Erythroblast (primary cell): ENCODE data around the gene MYL6B.

ENCODE experiments used
- GATA1 ChIP-seq: IDR thresholded peaks from 2 replicates; pipeline ENCODE4 v1.6.1; 2011; ENCODE audit warnings: low read depth, mild to moderate bottlenecking, control low read depth, low read length, moderate library complexity
- POLR2A ChIP-seq: IDR thresholded peaks from 2 replicates; pipeline ENCODE4 v1.6.1; 2011; ENCODE audit warnings: mild to moderate bottlenecking, low read length

DNA sequence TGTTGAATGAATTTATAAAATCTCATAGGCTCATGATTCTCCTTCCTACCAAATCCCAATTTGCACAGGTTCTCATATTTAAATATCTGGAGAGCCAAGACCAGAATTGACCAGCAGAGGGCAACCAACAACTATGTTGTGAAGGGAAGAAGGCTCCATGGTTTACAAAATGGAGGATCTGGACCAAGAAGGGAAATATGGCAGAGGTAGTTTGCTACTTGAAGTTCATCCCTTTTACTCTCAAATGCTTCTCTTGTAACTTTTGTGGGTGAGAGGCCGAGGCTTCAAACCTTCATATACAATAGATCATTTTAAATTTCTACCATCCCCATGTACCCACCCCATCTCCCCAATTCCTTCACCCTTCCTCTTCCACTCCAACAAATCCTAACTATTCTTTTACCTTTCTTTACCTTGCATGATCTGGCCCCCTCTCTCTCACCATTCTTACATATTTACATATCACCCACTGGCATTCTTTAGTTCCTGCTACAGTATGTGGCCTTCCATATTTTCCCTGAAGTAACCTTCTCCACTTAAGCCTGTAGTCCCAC lies 40.7 kb downstream of the MYL6B start:
- no peak for TF ChIP-seq POLR2A
- TF ChIP-seq GATA1: no peak
